ENCODE measurements around the gene SMTNL2.
"Not testable (repeated sequence)": the region's sequence is repeated elsewhere in the genome, so short reads cannot be mapped to it uniquely, and the experiment has no call there.

Gene SMTNL2

DNA sequence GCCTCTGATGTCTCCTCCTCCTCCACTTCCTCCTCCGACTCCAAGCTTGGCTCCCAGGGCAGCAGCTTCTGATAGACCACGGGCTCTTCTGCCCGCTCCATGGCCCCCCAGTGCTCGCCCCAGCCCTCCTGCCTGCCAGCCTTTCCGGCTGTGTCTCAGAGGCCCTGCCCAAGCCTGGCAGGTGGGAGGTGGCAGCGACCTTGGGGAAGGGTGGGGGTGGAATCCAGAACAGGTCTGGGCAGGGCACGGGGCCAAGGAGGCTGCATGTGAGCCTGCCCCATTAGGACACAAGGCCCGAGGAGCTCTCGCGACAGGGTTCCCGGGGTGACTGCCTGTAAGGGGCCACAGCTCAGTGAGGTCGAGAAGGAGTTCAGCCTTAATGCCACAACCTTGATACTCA lies 23.9 kb upstream of the SMTNL2 start, which contains the start of gene GGT6:
GGT6 (minus strand) TSS at position 157 of the 400 bp plus-strand sequence; CDS start at position 101, 56 bp downstream.
- DNase-seq (ENCODE audit: low spot score): no peak

DNA sequence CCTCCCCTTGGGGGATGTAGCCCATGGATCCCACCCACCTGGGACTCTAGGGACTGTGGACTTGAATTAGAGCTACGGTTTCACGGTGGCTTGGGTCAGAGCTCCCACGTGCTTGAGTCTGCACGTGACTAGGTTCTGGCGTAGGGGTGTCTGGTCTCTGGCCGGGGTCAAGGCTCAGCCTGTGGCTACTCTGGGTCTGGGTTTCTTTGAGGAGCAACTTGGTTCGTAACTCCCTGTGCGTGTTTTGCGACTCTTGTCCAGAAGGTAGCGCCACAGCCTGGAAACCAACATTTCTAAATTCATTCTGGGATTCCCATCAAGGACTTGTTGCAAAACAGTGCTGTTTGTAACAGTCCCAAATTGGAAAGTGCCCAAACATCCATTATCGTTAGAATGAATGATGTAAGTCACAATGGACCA lies 23.5 kb upstream of the SMTNL2 start:
- DNase-seq (ENCODE audit: low spot score): no peak

DNA sequence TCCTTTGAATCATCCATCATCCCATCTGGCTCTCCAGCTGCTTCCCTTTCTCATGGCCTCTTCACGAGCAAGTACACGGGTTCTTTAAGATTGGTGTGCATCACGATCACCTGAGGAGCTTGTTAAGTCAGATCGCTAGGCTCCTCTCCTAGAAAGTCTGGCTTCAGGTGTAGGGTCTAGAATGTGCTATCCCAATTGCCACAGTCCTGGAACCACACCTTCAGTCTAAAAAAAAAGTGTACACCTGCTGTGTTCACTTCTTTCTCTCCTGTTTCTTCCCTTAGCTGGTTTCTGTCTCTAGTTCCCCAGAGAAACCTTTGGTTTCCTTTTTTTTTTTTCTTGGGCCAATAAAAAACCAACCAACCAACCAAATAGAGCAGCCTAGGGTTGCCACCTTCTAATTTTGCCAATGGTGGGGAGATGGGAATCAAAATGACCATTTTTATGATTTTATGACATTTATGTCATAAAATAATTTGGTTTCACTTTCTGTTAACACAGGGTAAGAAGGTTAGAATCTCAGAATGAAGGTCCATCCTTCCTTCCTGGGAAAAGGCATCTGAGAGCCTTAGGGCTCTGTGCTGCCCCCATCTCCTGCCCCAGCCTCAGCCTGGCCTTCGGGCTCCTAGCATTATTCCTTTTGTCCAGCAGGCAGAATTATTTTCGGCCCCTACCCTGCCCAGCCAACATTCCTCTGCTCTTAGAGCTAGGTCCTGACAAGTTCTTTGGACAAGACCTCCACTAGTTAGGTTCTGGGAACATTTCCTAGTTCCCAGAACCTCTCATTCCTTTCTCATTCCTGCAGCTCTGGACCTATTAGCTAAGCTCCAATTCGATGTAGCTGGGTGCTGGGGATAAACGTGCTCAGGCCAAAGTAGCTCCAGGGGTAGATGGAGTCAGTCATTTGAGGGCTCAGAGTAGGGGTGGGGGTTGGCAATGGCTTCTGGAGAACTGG lies 22.0 kb upstream of the SMTNL2 start:
- no peak for DNase-seq (ENCODE audit: low spot score)

DNA sequence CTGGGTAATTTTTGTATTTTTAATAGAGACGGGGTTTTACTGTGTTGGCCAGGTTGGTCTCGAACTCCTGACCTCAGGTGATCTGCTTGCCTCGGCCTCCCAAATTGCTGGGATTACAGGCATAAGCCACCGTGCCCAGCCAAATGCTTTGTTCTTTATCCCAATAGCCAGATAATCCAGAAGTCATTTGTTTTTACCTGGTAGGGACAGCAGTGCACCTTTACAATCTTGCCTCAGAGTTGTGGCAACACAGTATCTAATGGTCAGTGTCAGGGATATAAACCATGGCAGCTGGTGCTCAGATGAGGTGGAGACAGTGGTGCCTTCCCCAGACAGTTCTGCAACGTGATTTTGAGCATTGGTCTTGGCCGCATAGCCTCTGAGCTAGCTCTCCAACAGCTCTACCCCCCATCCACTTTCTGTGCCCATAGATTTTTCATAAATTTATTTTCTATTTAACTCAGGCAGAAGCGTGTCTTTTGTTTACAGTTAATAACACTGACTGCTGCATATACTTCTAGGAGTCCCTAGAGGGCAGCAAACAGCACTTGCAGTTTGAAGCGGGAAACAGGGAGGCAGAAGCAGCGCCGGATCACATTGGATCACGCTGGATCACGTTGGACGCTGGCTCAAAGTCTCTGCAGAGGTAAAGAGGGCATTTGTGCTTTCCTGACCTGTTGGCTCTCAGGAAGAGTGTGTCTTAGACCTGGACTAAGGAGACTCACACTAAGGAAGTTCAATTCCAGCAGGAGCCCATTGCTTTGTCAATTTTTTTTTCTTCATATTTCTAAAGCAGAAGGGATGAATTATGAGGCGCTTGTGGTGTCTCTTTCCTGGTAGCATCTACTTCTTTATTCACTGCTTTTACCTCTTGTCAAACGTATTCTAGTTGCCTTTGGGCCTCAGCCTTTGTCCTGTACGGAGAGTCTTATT lies 18.9 kb upstream of the SMTNL2 start:
- DNase-seq (ENCODE audit: low spot score): peak; percentile 75

DNA sequence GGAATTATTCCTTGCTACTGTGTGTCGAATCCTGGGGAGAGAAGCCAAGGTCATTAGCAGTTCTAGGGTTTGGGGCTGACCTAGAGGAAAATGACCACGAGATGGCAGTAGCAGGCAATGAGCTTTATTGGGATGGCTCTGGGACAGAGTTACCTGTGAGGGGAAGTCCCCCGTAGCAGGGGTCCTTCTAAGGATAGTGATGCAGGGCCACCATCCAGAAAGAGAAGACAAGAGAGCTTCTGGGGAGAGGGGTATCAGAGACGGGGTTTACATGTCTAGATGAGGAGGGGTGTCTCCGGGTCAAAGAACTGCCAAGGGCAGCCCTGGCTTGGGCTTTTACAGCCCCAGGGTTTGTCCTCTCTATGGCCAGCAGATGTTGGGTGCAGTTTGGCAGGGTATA lies 17.5 kb upstream of the SMTNL2 start:
- DNase-seq (ENCODE audit: low spot score): peak; percentile 76

DNA sequence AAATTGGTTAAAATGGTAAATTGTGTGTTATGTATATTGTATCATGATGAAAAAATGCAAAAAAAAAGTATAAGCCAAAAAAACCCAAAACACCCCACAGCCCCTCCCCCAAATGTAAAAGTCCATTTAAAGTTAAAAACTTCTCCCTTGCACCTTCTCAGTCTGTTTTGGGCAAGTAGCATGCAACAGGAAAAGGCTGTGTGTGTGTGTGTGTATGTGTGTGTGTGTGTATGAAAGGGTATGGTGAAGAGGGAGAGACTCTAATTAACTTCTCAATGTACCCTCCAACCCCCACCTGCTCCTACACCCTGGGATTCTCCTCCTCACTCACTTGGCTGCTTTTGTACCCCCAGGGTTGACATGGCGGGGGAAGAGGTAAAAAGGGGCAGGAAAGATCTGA lies 14.7 kb upstream of the SMTNL2 start:
- no peak for DNase-seq (ENCODE audit: low spot score)

DNA sequence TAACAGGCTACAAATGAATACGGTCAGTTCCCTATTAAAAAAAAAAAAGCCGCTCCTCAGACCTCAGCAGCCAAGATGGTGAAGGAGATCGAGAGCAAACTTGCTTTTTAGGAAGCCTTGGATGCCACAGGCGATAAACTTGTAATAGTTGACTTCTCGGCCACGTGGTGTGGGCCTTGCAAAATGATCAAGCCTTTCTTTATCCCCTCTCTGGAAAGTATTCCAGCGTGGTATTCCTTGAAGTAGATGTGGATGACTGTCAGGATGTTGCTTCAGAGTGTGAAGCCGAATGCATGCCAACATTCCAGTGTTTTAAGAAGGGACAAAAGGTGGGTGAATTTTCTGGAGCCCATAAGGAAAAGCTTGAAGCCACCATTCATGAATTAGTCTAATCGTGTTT lies 12.2 kb upstream of the SMTNL2 start:
- no peak for DNase-seq (ENCODE audit: low spot score)

DNA sequence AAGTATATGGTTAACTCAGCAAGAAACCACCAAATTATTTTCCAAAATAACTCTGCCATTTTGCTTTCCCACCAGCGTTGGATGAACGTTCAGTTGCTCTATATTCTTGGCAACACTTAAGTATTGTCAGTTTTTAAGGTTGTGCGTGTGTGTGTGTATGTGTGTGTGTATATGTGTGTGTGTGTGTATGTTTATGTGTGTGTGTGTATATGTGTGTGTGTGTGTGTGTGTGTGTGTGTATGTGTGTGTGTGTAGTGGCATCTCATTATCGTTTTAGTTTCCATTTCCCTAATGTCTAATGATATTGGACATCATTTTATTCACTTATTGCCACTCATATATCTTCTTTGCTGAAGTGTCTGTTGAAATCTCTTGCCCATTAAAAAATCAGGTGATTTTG lies 11.2 kb upstream of the SMTNL2 start:
- no peak for DNase-seq (ENCODE audit: low spot score)

DNA sequence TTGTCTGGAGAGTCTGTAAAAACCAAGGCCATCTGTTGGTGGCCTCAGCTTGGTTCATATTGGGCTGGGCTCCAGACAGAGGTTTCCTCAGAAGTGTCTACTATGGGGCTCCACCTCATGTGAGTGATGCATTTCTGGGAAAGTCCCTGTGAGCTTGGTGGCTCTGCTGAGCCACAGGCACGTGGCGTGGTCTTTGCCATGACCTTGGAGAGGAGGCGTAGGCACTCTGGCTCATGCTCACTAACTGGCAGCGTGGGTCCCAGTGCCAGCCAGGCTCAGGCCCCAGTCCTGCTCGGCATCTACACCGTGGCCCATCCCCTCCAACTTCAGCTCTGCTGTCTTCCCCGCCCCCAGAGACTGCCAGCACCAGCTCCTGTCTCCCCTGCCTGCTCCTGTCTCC lies 10.7 kb upstream of the SMTNL2 start:
- DNase-seq (ENCODE audit: low spot score): no peak

DNA sequence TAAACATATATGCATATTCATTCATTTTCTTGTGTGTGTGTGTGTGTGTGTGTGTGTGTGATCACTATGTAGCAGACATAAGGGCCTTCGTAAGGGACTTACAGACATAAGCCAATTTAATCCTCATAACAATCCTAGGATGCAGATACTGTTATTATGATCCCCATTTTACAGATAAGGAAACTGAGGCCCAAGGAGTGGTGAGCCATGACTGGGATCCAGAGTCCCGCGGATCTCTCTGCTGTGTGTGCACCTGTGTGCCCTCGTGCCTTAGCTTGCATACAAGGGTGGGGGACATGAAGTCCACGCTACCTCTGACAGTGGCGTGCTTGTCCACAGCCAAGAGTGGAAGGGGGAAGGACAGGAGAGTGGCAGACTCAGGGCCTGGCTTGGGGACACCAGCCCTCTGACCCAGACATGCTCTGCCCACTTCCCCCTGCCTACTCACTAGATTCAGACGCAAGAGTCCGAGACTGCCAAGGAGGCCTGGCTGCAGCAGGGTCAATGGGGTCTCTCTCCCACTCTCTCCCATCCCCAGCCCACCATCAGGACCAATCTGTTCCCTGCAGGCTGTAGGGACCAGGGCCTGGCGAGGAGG lies 9.8 kb upstream of the SMTNL2 start:
- DNase-seq (ENCODE audit: low spot score): no peak

DNA sequence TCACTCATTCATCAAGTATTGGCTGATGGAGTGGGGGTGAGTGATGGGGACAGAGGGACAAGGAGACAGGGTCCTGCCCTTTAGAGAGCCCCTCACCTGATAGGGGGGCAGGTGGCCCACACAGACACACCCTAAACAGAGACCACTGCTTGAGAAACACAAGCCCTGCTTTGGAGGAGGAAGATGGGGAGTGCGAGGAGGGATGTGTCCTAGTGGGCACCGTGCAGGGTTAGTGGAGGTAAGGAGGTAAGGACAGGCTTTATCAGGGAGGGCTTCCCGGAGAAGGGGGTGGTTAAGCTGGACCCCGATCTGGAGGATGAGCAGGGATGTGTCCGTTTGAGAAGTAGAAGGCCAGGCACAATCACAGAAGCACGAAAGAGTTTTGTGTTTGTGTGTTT lies 8.2 kb upstream of the SMTNL2 start:
- no peak for DNase-seq (ENCODE audit: low spot score)

DNA sequence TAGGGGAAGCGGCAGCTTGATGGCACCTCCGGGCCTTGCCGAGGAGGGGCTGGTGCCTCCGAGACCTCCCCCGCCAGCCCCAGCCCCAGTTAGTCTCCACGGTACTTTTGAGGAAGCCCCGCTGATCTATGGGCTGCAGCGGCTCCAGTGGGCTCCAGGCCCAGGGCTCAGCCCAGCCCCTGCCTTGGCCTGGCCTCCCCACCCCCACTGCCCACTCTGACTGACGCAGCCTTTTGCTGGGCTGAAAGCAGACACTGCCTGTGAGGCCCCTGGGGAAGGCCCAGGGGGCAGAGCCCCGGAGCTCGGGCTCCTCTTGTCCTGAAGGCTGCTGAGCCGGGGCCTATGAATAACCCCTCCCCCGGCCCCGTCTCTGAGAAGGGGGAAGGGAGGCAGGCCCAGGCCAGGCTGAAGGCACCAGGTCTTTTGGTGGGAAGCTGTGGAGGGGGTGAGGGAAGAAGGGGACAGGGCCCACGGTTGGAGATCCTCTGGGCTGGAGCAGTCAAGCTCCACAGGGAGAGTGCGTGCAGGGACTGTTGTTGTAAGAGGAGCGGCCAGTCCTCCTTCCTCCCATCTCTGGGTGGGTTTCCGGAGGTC lies 7.5 kb upstream of the SMTNL2 start:
- DNase-seq (ENCODE audit: low spot score): no peak

DNA sequence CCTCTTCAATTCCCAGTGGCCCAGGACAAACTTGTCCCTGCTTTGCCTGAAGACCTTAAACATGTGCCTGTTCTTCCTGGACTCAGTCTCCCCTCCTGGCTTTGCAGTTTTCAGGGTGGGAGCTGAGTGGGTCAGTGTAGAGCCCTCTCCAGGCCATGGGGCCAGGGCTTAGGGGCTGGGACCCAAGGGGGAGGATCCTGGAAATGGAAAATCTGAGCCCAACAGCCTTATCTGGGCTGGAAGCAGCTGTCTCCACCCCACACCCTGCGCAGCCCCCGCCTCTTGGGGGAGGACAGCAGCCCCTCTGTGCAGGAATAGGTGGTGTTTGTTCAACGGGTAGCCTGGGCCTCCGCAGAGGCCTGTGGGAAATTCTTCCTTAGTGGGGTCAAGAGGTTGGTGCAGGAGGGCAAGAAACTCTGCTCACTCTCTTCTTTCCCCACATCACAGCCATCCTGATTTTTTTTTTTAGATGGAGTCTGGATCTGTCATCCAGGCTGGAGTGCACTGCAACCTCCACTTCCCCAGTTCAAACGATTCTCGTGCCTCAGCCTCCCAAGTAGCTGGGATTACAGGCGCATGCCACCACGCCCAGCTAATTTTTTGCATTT lies 6.8 kb upstream of the SMTNL2 start:
- no peak for DNase-seq (ENCODE audit: low spot score)

DNA sequence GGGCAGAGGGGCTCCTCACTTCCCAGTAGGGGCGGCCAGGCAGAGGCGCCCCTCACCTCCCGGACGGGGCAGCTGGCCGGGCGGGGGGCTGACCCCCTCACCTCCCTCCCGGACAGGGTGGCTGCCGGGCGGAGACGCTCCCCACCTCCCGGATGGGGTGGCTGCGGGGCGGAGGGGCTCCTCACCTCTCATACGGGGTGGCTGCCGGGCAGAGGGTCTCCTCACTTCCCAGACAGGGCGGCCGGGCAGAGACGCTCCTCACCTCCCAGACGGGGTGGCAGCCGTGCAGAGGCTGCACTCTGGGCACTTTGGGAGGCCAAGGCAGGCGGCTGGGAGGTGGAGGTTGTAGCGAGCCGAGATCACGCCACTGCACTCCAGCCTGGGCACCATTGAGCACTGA lies 6.0 kb upstream of the SMTNL2 start:
- DNase-seq (ENCODE audit: low spot score): not testable (repeated sequence)

DNA sequence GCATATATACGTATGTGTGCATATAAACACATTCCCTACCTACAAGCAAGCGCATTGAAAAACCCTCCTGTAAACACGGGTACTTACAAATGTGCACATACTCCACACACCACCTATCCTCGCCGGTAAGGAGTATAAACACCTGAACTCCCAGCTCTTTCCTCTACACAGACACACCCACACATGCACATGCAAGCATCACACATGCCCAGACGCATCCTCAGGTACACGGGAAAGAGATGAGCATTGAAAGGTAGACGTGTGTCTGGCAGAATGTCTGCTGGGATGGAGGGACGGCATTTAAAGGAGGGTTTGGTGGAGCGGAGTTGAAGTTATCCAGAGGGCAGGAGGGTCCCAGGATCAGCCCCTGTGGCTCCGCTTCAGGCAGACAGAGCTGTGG lies 4.7 kb upstream of the SMTNL2 start:
- no peak for DNase-seq (ENCODE audit: low spot score)

DNA sequence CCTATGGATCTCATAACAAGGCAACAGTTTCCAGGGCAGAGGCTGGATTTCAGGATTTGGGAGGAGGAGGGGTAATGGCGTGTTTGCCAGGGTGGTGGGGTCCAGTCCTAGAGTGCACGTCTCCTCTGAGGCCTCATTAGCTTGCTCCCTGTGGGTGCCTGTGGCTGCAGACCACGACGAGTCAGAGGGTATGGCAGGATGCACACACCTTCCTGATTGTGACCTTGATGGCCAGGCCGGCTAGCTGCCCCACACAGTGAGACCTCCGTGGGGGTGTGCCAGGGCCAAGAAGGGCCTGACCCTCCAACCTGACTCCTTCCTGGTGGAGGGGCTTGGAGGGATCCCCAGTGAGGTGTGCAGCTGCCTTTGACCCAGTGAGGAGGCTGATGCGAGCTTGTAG lies 4.0 kb upstream of the SMTNL2 start:
- DNase-seq (ENCODE audit: low spot score): no peak

DNA sequence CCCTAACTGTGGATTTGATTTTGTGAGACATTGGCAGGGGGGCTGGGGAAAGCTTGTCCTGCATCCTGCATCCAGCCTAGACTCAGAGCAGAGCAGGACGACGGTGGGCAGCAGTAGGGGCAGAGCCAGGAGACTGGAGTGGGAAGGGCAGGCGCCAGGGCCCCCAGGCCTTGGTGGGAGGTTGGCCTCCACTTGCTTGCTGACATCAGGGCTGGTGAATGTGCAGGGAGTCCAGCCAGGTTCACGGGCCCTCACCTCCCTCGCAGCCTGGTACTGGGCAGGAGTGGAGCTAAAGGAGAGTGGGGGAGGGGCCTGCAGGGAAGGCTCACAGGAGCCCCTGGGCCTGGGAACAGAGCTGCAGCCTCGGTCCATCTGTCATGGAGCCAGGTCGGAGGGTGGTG lies 2.2 kb upstream of the SMTNL2 start:
- DNase-seq (ENCODE audit: low spot score): no peak

DNA sequence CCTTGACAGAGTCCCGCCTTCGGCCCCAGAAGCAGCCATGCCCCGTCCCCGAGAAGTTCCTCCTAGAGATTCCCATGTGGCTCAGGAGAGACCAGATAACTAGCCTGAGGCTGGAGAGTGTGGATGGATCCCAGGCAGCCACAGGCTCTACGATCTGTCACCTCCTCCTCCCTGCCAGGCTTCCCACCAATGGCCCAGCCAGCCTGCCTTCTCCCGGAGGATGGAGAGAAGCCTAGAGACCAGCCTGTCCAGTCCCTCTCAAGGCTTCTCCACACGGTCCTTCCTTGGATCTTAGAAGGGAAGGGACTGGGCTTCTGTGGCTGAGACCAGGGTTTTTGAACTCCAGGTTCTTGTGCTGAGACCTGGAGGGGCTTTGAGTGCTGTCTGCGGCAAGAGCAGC lies 1.6 kb upstream of the SMTNL2 start:
- DNase-seq (ENCODE audit: low spot score): no peak

DNA sequence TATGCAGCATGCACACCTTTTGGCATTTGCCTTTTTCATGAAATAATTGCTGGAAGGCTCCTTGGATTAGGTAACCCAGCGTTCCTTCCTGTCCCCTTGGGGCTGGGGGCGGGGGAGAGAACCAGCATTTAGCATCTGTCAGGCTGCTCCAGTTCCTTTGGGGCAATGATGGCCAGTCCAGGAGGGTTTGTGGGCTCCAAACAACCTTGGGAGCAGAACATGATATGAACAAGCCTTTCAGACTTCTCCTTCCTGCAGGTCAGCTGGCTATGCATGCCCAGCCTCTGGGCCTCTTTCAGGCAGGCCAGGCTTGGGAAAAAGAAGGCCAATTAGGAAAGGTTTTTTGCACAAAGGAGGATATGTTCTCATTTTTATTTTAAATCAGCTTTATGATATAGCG lies 1.1 kb upstream of the SMTNL2 start:
- no peak for DNase-seq (ENCODE audit: low spot score)

DNA sequence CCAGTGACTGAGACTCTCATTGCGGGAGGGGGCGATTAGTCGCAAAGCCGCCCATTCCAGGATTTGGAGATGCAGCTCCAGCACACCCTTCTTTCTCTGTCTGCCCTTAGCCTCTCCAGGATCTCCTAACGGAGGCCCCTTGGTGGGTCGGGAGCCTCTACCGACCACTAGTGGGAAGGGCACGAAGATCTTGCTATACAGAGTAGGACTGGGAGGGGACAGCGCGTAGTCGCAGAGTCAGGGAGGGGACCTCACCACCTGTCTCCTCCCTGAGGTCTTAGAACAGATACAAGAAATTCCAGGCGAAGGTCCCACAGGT lies 588 bp upstream of the SMTNL2 start:
- DNase-seq (ENCODE audit: low spot score): peak; percentile 47

DNA sequence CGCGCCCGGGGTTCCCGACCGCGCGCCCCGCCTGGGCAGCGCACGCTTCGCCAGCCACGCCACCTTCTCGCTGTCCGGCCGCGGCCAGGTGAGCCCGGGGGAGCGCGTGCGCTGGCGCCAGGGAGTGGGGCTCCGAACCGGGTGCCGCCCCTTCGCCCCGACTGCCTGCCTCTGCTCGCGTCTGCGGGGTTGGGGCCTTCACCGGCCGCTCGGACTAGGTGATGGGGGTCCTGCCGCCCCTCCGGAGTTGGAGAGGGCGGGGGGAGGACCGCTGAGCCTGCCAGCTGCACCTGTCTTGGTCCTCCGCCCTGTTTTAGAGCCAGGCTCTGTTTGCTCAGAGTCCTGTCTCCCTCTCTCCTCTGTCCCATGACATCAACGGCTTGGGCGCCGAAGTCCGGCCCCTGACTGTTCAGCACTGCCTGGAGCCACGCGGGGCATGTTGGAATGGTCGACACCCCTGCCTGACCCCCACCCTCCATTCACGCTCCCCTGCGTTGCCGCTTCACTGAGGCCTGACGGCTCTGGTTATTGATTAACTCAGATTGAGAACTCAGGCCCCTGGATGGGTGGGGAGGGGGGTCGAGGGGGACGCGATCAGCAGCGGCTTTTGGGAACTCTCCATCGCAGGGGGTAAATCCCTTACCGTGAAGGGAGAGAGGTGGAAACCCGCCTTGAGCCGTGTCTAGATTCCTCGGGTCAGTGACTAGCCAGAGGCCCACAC lies 748 bp downstream of the SMTNL2 start:
- DNase-seq (ENCODE audit: low spot score): no peak
